Hepatocyte (in vitro differentiated cells): Measurements from ENCODE around the gene AMPD2. TPM values are rescaled to one million over a fixed set of nuclear protein-coding genes. Genes with fewer than 3 reads are reported as not detected.

Experiments
- DNase-seq: peaks from one replicate; pipeline ENCODE4 v3.0.0-alpha.2; 2016; ENCODE audit warnings: low spot score
- H2AFZ ChIP-seq: fragments of 200-600 bp; sonication (generic); 2 replicates; pipeline ENCODE4 v1.6.0; 2016; ENCODE audit warnings: antibody characterized with exemption, mild to moderate bottlenecking
- H3K27ac ChIP-seq: fragments of 200-600 bp; sonication (generic); 2 replicates; pipeline ENCODE4 v1.5.1; 2016; ENCODE audit warnings: mild to moderate bottlenecking
- H3K27me3 ChIP-seq: fragments of 200-600 bp; sonication (generic); 2 replicates; pipeline ENCODE4 v1.6.1; 2016
- H3K36me3 ChIP-seq: fragments of 200-600 bp; sonication (generic); replicated peaks from 2 replicates; pipeline ENCODE4 v1.5.1; 2016; ENCODE audit warnings: low read depth; ENCODE audit not compliant: insufficient read depth
- H3K4me1 ChIP-seq: fragments of 200-600 bp; sonication (generic); 2 replicates; pipeline ENCODE4 v1.5.1; 2016; ENCODE audit warnings: mild to moderate bottlenecking, moderate library complexity; ENCODE audit not compliant: insufficient read depth
- H3K4me2 ChIP-seq: fragments of 200-600 bp; sonication (generic); 2 replicates; pipeline ENCODE4 v1.6.0; 2016
- H3K4me3 ChIP-seq: fragments of 200-600 bp; sonication (generic); 2 replicates; pipeline ENCODE4 v1.5.1; 2016; ENCODE audit warnings: mild to moderate bottlenecking
- H3K79me2 ChIP-seq: fragments of 200-600 bp; sonication (generic); 2 replicates; pipeline ENCODE4 v1.6.0; 2017; ENCODE audit warnings: mild to moderate bottlenecking
- H3K9me2 ChIP-seq: fragments of 200-600 bp; sonication (generic); replicated peaks from 2 replicates; pipeline ENCODE4 v1.6.0; 2017; ENCODE audit warnings: mild to moderate bottlenecking; ENCODE audit not compliant: insufficient read depth
- H3K9me3 ChIP-seq: fragments of 200-600 bp; sonication (generic); 2 replicates; pipeline ENCODE4 v1.5.1; 2016; ENCODE audit warnings: low read depth, mild to moderate bottlenecking
- H4K20me1 ChIP-seq: fragments of 200-600 bp; sonication (generic); 2 replicates; pipeline ENCODE4 v1.6.0; 2016; ENCODE audit warnings: mild to moderate bottlenecking; ENCODE audit not compliant: insufficient read depth, poor library complexity, severe bottlenecking
- CTCF ChIP-seq: fragments of 200-600 bp; sonication (generic); IDR thresholded peaks from 2 replicates; pipeline ENCODE4 v1.5.1; 2016; ENCODE audit warnings: antibody characterized with exemption, mild to moderate bottlenecking; ENCODE audit not compliant: poor library complexity
- EZH2 ChIP-seq: fragments of 200-600 bp; sonication (generic); IDR thresholded peaks from 2 replicates; pipeline ENCODE4 v1.6.1; 2016; ENCODE audit warnings: antibody characterized with exemption, mild to moderate bottlenecking, borderline replicate concordance
- EZH2phosphoT487 ChIP-seq: fragments of 200-600 bp; sonication (generic); IDR thresholded peaks from one replicate; pipeline ENCODE4 v1.6.1; 2018; ENCODE audit warnings: antibody characterized with exemption, mild to moderate bottlenecking, low read depth, moderate library complexity; ENCODE audit not compliant: unreplicated experiment, severe bottlenecking
- WGBS: methylation state at CpG from one replicate; pipeline ENCODE4 v1.1.6; 2016; ENCODE audit warnings: low lambda C conversion rate; ENCODE audit errors: missing lambda C conversion rate; 5-methylcytosine and 5-hydroxymethylcytosine counted together
- polyA plus RNA-seq: library from polyadenylated mRNA; unstranded; fragments of >200 nt; fragmentation: Nextera tagmentation; extraction: Ambion mirVana; gene quantifications from 2 replicates; pipeline ENCODE4 v1.2.1, GENCODE V29; 2016
- total RNA-seq: library from RNA; depleted of rRNA; stranded (reverse); fragments of >200 nt; gene quantifications from 2 replicates; pipeline ENCODE4 v1.2.3, GENCODE V29; 2014

AMPD2 gene
- total and polyA plus RNA-seq, 2 experiments from 2014 or later: 80.9 to 81.9 TPM

- Histone ChIP-seq H3K9me3 (no peaks in the 10 kb centered on the region), H3K4me1 (peaks cover 13% of the 10 kb centered on the region), H4K20me1 (no peaks in the 10 kb centered on the region), H3K4me3 (no peak overlapping the region), H3K9me2 (no peaks in the 10 kb centered on the region), H3K36me3 (no peaks in the 10 kb centered on the region), H3K27ac (no peak overlapping the region), H3K4me2 (no peak overlapping the region), H2AFZ (no peak overlapping the region), H3K79me2 (no peaks in the 10 kb centered on the region), H3K27me3 (no peaks in the 10 kb centered on the region)
- TF ChIP-seq EZH2: no peak
- no peak for TF ChIP-seq CTCF
- TF ChIP-seq EZH2phosphoT487: no peak
- no peak for DNase-seq
- 84% methylated on average over 13 of the region's 13 CpGs for WGBS
These were observed 15.4 kb downstream of the AMPD2 start for GRCh38 chr1:109634771-109635750.

DNA sequence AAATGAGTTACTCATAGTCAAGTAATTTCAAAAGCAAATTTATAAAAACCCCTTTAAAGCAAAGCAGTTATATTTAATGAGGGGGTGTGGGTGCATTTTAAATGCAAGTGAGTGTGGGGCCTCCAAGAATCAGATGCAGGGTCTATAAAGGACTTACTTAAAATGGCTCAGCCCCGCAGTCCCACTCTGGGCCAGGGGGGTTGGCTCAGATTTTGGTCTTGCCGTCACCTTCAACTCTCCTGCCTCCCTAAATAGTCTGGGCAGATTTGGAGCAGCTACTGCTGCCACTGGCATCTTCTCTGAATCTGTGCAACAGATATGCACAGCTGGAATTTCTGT, 16.2 kb downstream of the AMPD2 start:
- H3K4me3 ChIP-seq: no peak overlapping the region
- no peak for TF ChIP-seq CTCF
- no peak for TF ChIP-seq EZH2phosphoT487
- TF ChIP-seq EZH2: no peak
- peak overlapping the region; percentile 29 for H3K27ac ChIP-seq
- no peaks in the 10 kb centered on the region for H3K79me2 ChIP-seq
- H2AFZ ChIP-seq: no peak overlapping the region
- no peaks in the 10 kb centered on the region for H3K36me3 ChIP-seq
- no peak for DNase-seq
- no peaks in the 10 kb centered on the region for H3K9me3 ChIP-seq
- peaks cover 13% of the 10 kb centered on the region for H3K4me1 ChIP-seq
- H3K27me3 ChIP-seq: no peaks in the 10 kb centered on the region
- 35% methylated on average over 2 of the region's 2 CpGs for WGBS
- no peaks in the 10 kb centered on the region for H4K20me1 ChIP-seq
- peak overlapping the region; percentile 48 for H3K4me2 ChIP-seq
- no peaks in the 10 kb centered on the region for H3K9me2 ChIP-seq

DNA sequence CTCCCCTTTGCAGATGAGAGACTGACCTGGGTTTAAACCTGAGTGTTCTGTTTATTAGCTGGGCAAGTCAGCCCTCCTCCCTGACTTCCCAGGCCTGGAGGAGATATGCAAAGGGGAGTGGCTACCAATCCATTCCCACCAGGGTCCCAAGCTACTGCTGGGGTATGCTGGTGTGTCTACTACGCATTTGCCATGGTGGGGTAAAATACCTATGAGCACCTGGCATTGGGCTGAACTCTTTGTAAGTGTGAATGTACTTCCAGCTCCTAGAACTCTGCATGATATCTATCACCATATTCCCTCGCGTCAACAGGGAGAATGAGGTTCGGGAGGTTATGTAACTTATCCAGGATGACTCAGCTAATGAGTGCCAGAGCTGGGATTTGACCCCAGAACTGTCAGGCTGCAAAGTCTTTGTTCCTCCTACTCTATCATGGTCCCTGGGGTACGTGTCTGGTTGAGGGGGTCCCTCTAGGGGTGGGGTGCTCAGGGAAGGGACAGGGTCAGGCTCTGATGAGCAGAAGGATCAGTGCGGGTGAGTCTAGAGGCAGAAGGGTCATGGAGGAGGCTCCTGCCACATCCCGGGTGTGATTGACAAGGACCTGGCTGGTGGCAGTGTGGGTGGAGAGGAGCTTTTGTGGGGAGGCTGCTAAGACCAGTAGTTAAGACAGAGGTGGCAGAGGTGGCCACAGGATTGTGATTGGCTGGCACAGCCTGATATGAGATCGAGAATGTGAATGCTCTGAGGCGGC, 16.7 kb downstream of the AMPD2 start:
- 55% methylated on average over 9 of the region's 9 CpGs for WGBS
- Histone ChIP-seq H4K20me1 (no peaks in the 10 kb centered on the region), H3K36me3 (no peaks in the 10 kb centered on the region), H3K27ac (peak overlapping the region; percentile 29), H3K4me1 (peaks cover 13% of the 10 kb centered on the region), H3K27me3 (no peaks in the 10 kb centered on the region), H3K4me3 (no peak overlapping the region), H2AFZ (no peak overlapping the region), H3K9me2 (no peaks in the 10 kb centered on the region), H3K4me2 (peak overlapping the region; percentile 48), H3K9me3 (no peaks in the 10 kb centered on the region), H3K79me2 (no peaks in the 10 kb centered on the region)
- DNase-seq: no peak
- TF ChIP-seq EZH2phosphoT487 (no peak), EZH2 (no peak), CTCF (no peak)
